Neural cell (in vitro differentiated cells): Measurements from ENCODE around the gene MMAB. TPM values are rescaled to one million over a fixed set of nuclear protein-coding genes. Genes with fewer than 3 reads are reported as not detected.
A peak's percentile ranks its signal among the peaks of the same experiment; 100 is the strongest.

ENCODE experiments used
- H2AFZ ChIP-seq: fragments of 200-600, 300-800 bp; sonication (generic), shearing (Covaris generic); 2 replicates; pipeline ENCODE4 v1.6.0; 2014; ENCODE audit warnings: low read depth, mild to moderate bottlenecking, antibody characterized with exemption, low read length, moderate library complexity
- H3F3A ChIP-seq: fragments of 200-600 bp; shearing (Covaris generic); 2 replicates; pipeline ENCODE4 v1.6.1; 2016; ENCODE audit warnings: mild to moderate bottlenecking, moderate library complexity, mixed read lengths, antibody characterized with exemption, low read length; ENCODE audit not compliant: insufficient read depth, poor library complexity, severe bottlenecking
- H3K27ac ChIP-seq: fragments of 200-600, 300-800 bp; sonication (generic), shearing (Covaris generic); 2 replicates; pipeline ENCODE4 v1.5.1; 2014; ENCODE audit warnings: mild to moderate bottlenecking, low read length, moderate library complexity
- H3K27me3 ChIP-seq: fragments of 300-800, 200-600 bp; sonication (generic), shearing (Covaris generic); 2 replicates; pipeline ENCODE4 v1.6.0; 2014; ENCODE audit warnings: mild to moderate bottlenecking, low read depth, low read length, moderate library complexity; ENCODE audit not compliant: insufficient read depth
- H3K36me3 ChIP-seq: fragments of 300-800, 200-600 bp; sonication (generic), shearing (Covaris generic); 2 replicates; pipeline ENCODE4 v1.5.1; 2014; ENCODE audit warnings: mild to moderate bottlenecking, antibody characterized with exemption, low read length, moderate library complexity; ENCODE audit not compliant: insufficient read depth
- H3K4me2 ChIP-seq: fragments of 300-800, 200-600 bp; sonication (generic), shearing (Covaris generic); 2 replicates; pipeline ENCODE4 v1.6.0; 2014; ENCODE audit warnings: mild to moderate bottlenecking, low read length
- H3K4me3 ChIP-seq: fragments of 300-800, 200-600 bp; sonication (generic), shearing (Covaris generic); 2 replicates; pipeline ENCODE4 v1.5.1; 2014; ENCODE audit warnings: mild to moderate bottlenecking, low read length, moderate library complexity
- H3K79me2 ChIP-seq: fragments of 200-600 bp; shearing (Covaris generic); replicated peaks from 2 replicates; pipeline ENCODE4 v1.6.0; 2014; ENCODE audit warnings: mild to moderate bottlenecking, low read length, moderate library complexity; ENCODE audit not compliant: insufficient read depth
- H3K9ac ChIP-seq: fragments of 300-800, 200-600 bp; sonication (generic), shearing (Covaris generic); 2 replicates; pipeline ENCODE4 v1.6.1; 2016; ENCODE audit warnings: mild to moderate bottlenecking, low read length, mixed read lengths
- H3K9me2 ChIP-seq: fragments of 200-600 bp; shearing (Covaris generic); 2 replicates; pipeline ENCODE4 v1.6.1; 2016; ENCODE audit warnings: mild to moderate bottlenecking, low read length, mixed read lengths; ENCODE audit not compliant: insufficient read depth
- H3K9me3 ChIP-seq: fragments of 200-600, 300-800 bp; sonication (generic), shearing (Covaris generic); 2 replicates; pipeline ENCODE4 v1.6.1; 2016; ENCODE audit warnings: mild to moderate bottlenecking, mixed run types, low read length, moderate library complexity, mixed read lengths
- H4K20me1 ChIP-seq: fragments of 200-600 bp; shearing (Covaris generic); 2 replicates; pipeline ENCODE4 v1.6.1; 2016; ENCODE audit warnings: mild to moderate bottlenecking, mixed run types; ENCODE audit not compliant: insufficient read depth
- CTCF ChIP-seq: fragments of 450-650 bp; IDR thresholded peaks from 2 replicates; pipeline ENCODE4 v1.5.1; 2014; ENCODE audit warnings: antibody characterized with exemption, mild to moderate bottlenecking, moderate library complexity; ENCODE audit not compliant: poor library complexity, severe bottlenecking
- EP300 ChIP-seq: fragments of 450-650 bp; conservative IDR thresholded peaks from 2 replicates; pipeline ENCODE4 v1.6.1; 2014; ENCODE audit warnings: antibody characterized with exemption, mild to moderate bottlenecking, moderate library complexity; ENCODE audit not compliant: poor library complexity, severe bottlenecking
- MXI1 ChIP-seq: fragments of 450-650 bp; conservative IDR thresholded peaks from 2 replicates; pipeline ENCODE4 v1.6.1; 2014; ENCODE audit warnings: antibody characterized with exemption, mild to moderate bottlenecking; ENCODE audit not compliant: poor library complexity, severe bottlenecking
- POLR2AphosphoS5 ChIP-seq: IDR thresholded peaks from 2 replicates; pipeline ENCODE4 v1.6.1; 2012
- RAD21 ChIP-seq: fragments of 450-650 bp; conservative IDR thresholded peaks from 2 replicates; pipeline ENCODE4 v1.6.1; 2014; ENCODE audit warnings: antibody characterized with exemption, mild to moderate bottlenecking, moderate library complexity
- REST ChIP-seq: IDR thresholded peaks from 2 replicates; pipeline ENCODE4 v1.6.1; 2012; ENCODE audit warnings: borderline replicate concordance
- SMC3 ChIP-seq: fragments of 450-650 bp; conservative IDR thresholded peaks from 2 replicates; pipeline ENCODE4 v1.6.1; 2014; ENCODE audit warnings: antibody characterized with exemption, mild to moderate bottlenecking, moderate library complexity; ENCODE audit not compliant: poor library complexity
- TAF1 ChIP-seq: IDR thresholded peaks from 2 replicates; pipeline ENCODE4 v1.6.1; 2012; ENCODE audit warnings: low read depth
- polyA plus RNA-seq: library from polyadenylated mRNA; depleted of rRNA; stranded (reverse); fragments of >200 nt; gene quantifications from 2 replicates; pipeline ENCODE4 v1.2.3, GENCODE V29; 2014

Gene MMAB
- polyA plus RNA-seq, 1 donor from 2014 or later: 52.6 TPM

GRCh38 chr12:109592905-109593272 is 19.6 kb upstream of the MMAB start:
- no peaks in the 10 kb centered on the region for H3K9me2 ChIP-seq
- H3K36me3 ChIP-seq: peaks cover 6% of the 10 kb centered on the region
- H3K27me3 ChIP-seq: no peaks in the 10 kb centered on the region
- no peaks in the 10 kb centered on the region for H3F3A ChIP-seq
- H3K4me2 ChIP-seq: no peak overlapping the region
- no peaks in the 10 kb centered on the region for H3K9me3 ChIP-seq
- peak overlapping the region; percentile 34 for H3K27ac ChIP-seq
- H3K4me3 ChIP-seq: no peak overlapping the region
- H3K79me2 ChIP-seq: no peaks in the 10 kb centered on the region
- no peaks in the 10 kb centered on the region for H4K20me1 ChIP-seq
- H3K9ac ChIP-seq: peak overlapping the region; percentile 9
- no peak overlapping the region for H2AFZ ChIP-seq
- TF ChIP-seq REST (no peak), POLR2AphosphoS5 (peak; percentile 79), CTCF (no peak), EP300 (peak; percentile 91)

GRCh38 chr12:109592195-109592904 is 19.0 kb upstream of the MMAB start:
- Histone ChIP-seq H3K4me3 (no peak overlapping the region), H3K4me2 (no peak overlapping the region), H3K9me2 (no peaks in the 10 kb centered on the region), H3K27ac (peak overlapping the region; percentile 34), H3K9me3 (no peaks in the 10 kb centered on the region), H3K27me3 (no peaks in the 10 kb centered on the region), H3K36me3 (peaks cover 9% of the 10 kb centered on the region), H3K79me2 (no peaks in the 10 kb centered on the region), H4K20me1 (no peaks in the 10 kb centered on the region), H2AFZ (no peak overlapping the region), H3F3A (no peaks in the 10 kb centered on the region), H3K9ac (peak overlapping the region; percentile 9)
- no peak for TF ChIP-seq TAF1
- no peak for TF ChIP-seq POLR2AphosphoS5
- no peak for TF ChIP-seq EP300

GRCh38 chr12:109591041-109591440 is 17.7 kb upstream of the MMAB start:
- no peak for TF ChIP-seq SMC3
- no peak for TF ChIP-seq MXI1
- TF ChIP-seq EP300: no peak
- no peak for TF ChIP-seq RAD21
- no peak for TF ChIP-seq POLR2AphosphoS5
- TF ChIP-seq TAF1: no peak
- TF ChIP-seq CTCF: no peak
- Histone ChIP-seq H3K4me3 (no peak overlapping the region), H3K27ac (no peak overlapping the region), H4K20me1 (no peaks in the 10 kb centered on the region), H2AFZ (no peak overlapping the region), H3K4me2 (no peak overlapping the region), H3K79me2 (no peaks in the 10 kb centered on the region), H3F3A (no peaks in the 10 kb centered on the region), H3K27me3 (no peaks in the 10 kb centered on the region), H3K9me2 (no peaks in the 10 kb centered on the region), H3K9me3 (no peaks in the 10 kb centered on the region), H3K9ac (no peak overlapping the region), H3K36me3 (peaks cover 9% of the 10 kb centered on the region)
